Type B pancreatic cell (in vitro differentiated cells): ENCODE results near the gene MISP. TPM values are rescaled to one million over a fixed set of nuclear protein-coding genes. Genes with fewer than 3 reads are reported as not detected.

Experiments used
- DNase-seq: peaks from one replicate; pipeline ENCODE4 v3.0.0; 2021; ENCODE audit warnings: mixed read lengths; ENCODE audit not compliant: unreplicated experiment; ENCODE audit errors: extremely low spot score
- H3K27ac Mint-ChIP-seq: 2 replicates; pipeline ENCODE4 v1.8.0; 2021; ENCODE audit warnings: mild to moderate bottlenecking, mixed read lengths
- H3K27me3 Mint-ChIP-seq: 2 replicates; pipeline ENCODE4 v1.8.0; 2021; ENCODE audit warnings: mixed read lengths
- H3K36me3 Mint-ChIP-seq: 2 replicates; pipeline ENCODE4 v1.8.0; 2021; ENCODE audit warnings: mixed read lengths
- H3K4me1 Mint-ChIP-seq: one replicate; pipeline ENCODE4 v1.8.0; 2021; ENCODE audit warnings: mixed read lengths; ENCODE audit not compliant: unreplicated experiment
- H3K4me3 Mint-ChIP-seq: 2 replicates; pipeline ENCODE4 v1.8.0; 2021; ENCODE audit warnings: mild to moderate bottlenecking, mixed read lengths
- H3K9me3 Mint-ChIP-seq: 2 replicates; pipeline ENCODE4 v1.8.0; 2021; ENCODE audit warnings: mixed read lengths
- CTCF ChIP-seq: fragments of 200-600 bp; sonication (generic); conservative IDR thresholded peaks from 2 replicates; pipeline ENCODE4 v1.5.0; 2021; ENCODE audit warnings: antibody characterized with exemption, mild to moderate bottlenecking
- total RNA-seq: library from RNA; stranded (reverse); gene quantifications from 2 replicates; pipeline ENCODE4 v1.2.1, GENCODE V29; 2021; ENCODE audit warnings: low replicate concordance

MISP gene
- total RNA-seq, 1 donor from 2014 or later: 9.4 TPM

- H3K27me3 Mint-ChIP-seq: no peaks in the 10 kb centered on the region
- H3K4me1 Mint-ChIP-seq: peaks cover 18% of the 10 kb centered on the region
- H3K27ac Mint-ChIP-seq: no peak overlapping the region
- DNase-seq: no peak
- H3K9me3 Mint-ChIP-seq: no peaks in the 10 kb centered on the region
- no peak overlapping the region for H3K4me3 Mint-ChIP-seq
- TF ChIP-seq CTCF: no peak
- H3K36me3 Mint-ChIP-seq: peaks cover 5% of the 10 kb centered on the region
Observed at GRCh38 chr19:715347-715746, 35.6 kb upstream of the MISP start.

- Mint-ChIP-seq H3K4me3 (peak overlapping the region; percentile 44), H3K36me3 (peaks cover 5% of the 10 kb centered on the region), H3K9me3 (no peaks in the 10 kb centered on the region), H3K27me3 (no peaks in the 10 kb centered on the region), H3K27ac (peak overlapping the region; percentile 51), H3K4me1 (peaks cover 8% of the 10 kb centered on the region)
- DNase-seq: no peak
- TF ChIP-seq CTCF: no peak
Observed at GRCh38 chr19:718251-718951, 32.5 kb upstream of the MISP start.

DNA sequence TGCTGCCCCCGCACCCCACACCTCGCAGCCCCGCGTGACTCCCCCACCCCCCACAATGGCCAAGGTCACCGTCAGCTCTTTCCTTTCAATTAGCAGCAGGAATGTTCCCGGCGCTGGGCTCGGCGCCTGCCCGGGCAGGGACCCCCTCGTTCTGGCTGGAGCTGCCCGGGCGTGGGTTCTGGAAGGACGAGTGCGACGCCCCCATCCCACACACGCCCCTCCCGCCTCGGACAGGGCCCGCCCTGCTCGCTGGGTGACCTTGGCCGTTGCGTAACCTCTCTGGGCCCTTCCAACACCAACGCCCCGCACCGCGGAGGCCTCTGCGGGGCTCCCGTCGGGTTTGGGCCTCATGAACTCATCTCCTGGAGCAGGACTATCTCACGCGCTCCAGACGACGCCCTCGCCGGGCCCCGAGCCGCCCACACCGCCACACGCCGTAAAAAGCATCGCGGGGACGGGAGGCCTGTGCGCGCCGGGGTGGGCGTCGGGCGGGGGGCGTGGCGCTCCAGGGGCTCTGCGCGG lies 31.9 kb upstream of the MISP start:
- TF ChIP-seq CTCF: no peak
- no peak overlapping the region for H3K27ac Mint-ChIP-seq
- DNase-seq: no peak
- H3K36me3 Mint-ChIP-seq: peaks cover 5% of the 10 kb centered on the region
- H3K9me3 Mint-ChIP-seq: no peaks in the 10 kb centered on the region
- H3K27me3 Mint-ChIP-seq: no peaks in the 10 kb centered on the region
- peaks cover 8% of the 10 kb centered on the region for H3K4me1 Mint-ChIP-seq
- H3K4me3 Mint-ChIP-seq: no peak overlapping the region

GRCh38 chr19:719636-720344 lies 31.1 kb upstream of the MISP start:
- DNase-seq: no peak
- Mint-ChIP-seq H3K4me3 (no peak overlapping the region), H3K27me3 (no peaks in the 10 kb centered on the region), H3K36me3 (peaks cover 5% of the 10 kb centered on the region), H3K27ac (no peak overlapping the region), H3K9me3 (no peaks in the 10 kb centered on the region), H3K4me1 (peaks cover 8% of the 10 kb centered on the region)
- no peak for TF ChIP-seq CTCF

GRCh38 chr19:720345-721160 lies 30.4 kb upstream of the MISP start:
- peaks cover 4% of the 10 kb centered on the region for H3K36me3 Mint-ChIP-seq
- no peaks in the 10 kb centered on the region for H3K9me3 Mint-ChIP-seq
- peaks cover 8% of the 10 kb centered on the region for H3K4me1 Mint-ChIP-seq
- no peak for TF ChIP-seq CTCF
- no peak for DNase-seq
- H3K4me3 Mint-ChIP-seq: peak overlapping the region; percentile 62
- no peak overlapping the region for H3K27ac Mint-ChIP-seq
- H3K27me3 Mint-ChIP-seq: no peaks in the 10 kb centered on the region
